ENCODE data around the gene SLC23A2.

GRCh38 chr20:4936392-4936850 is 64.9 kb downstream of the SLC23A2 start:
- TF ChIP-seq CTCF (IDR thresholded peaks at IDR 0.05) (no peak), EP300 (IDR thresholded peaks at IDR 0.05; ENCODE audit: low read depth) (no peak)
